K562 (cell line): ENCODE data around the gene SFXN2. TPM values are rescaled to one million over a fixed set of nuclear protein-coding genes. Genes with fewer than 3 reads are reported as not detected.

ENCODE experiments used
- HDAC1 ChIP-seq, 2 experiments: fragments of 450-650 bp; IDR thresholded peaks; 2 replicates each; pipeline ENCODE4 v1.6.1; 2016 to 2017; ENCODE audit warnings: inconsistent platforms in 1 of 2, mild to moderate bottlenecking in 1 of 2, moderate library complexity in 1 of 2
- NFYB ChIP-seq: IDR thresholded peaks from 2 replicates; pipeline ENCODE4 v1.6.1; 2011; ENCODE audit warnings: mild to moderate bottlenecking, moderate library complexity; ENCODE audit not compliant: insufficient read length; ENCODE audit errors: extremely low read depth
- PHF8 ChIP-seq: fragments of 200-600 bp; sonication (generic); IDR thresholded peaks from 2 replicates; pipeline ENCODE4 v1.6.1; 2012; ENCODE audit warnings: mixed run types, mild to moderate bottlenecking, inconsistent platforms, low read length, moderate library complexity, borderline replicate concordance
- TCF7 ChIP-seq: sonication (generic); IDR thresholded peaks from 2 replicates; pipeline ENCODE4 v1.6.1; 2016; ENCODE audit warnings: antibody characterized with exemption, borderline replicate concordance
- ZBTB7A ChIP-seq: IDR thresholded peaks from 2 replicates; pipeline ENCODE4 v1.6.1; 2011; ENCODE audit warnings: low read depth, mild to moderate bottlenecking, low read length, moderate library complexity, borderline replicate concordance; ENCODE audit not compliant: control insufficient read depth
- ZNF592 ChIP-seq: fragments of 450-650 bp; IDR thresholded peaks from 2 replicates; pipeline ENCODE4 v1.6.1; 2017; ENCODE audit warnings: antibody characterized with exemption, mild to moderate bottlenecking
- polyA plus RNA-seq, 8 experiments: library from polyadenylated mRNA; depleted of rRNA in 4 of 8; stranded (reverse) in 5 of 8; unstranded in 3 of 8; fragments of >200 nt; fragmentation: Nextera tagmentation in 2 of 8; fragmentation: Illumina TruSeq in 1 of 8; extraction: Ambion mirVana in 2 of 8; extraction: Trizol in 1 of 8; gene quantifications; 2 replicates each; pipeline versions ENCODE4 v1.2.1 to v1.2.3, GENCODE V29; 2011 to 2014; ENCODE audit warnings: inconsistent platforms in 1 of 8, missing spikeins in 1 of 8
- total RNA-seq, 7 experiments: library from RNA; depleted of rRNA in 6 of 7; stranded (reverse); fragments of >200 nt in 6 of 7; fragmentation: Illumina TruSeq in 2 of 7; extraction: Trizol in 2 of 7; gene quantifications; 2 replicates each; pipeline versions ENCODE4 v1.2.1 to v1.2.3, GENCODE V29; 2011 to 2021; ENCODE audit warnings: low replicate concordance in 1 of 7

Gene SFXN2
- total and polyA plus RNA-seq, 9 of the 15 experiments (the other 6 are each of a cell fraction or from before 2014, with no cell fraction given): 7.3 to 23.8 (median 15.7) TPM

- TF ChIP-seq ZNF592: no peak
- TF ChIP-seq TCF7: 0 out of 2 replicates have a peak, but pooled peaks have one; percentile 26
- peak; percentile 26 for TF ChIP-seq NFYB
- TF ChIP-seq PHF8: peak; percentile 54; the same call in 1 of the 2 replicates
- TF ChIP-seq ZBTB7A: peak; percentile 18; the same call in 1 of the 2 replicates
- peak in 1 of 2 experiments; percentile 40; a peak in 1 of 4 replicates for TF ChIP-seq HDAC1 (IDR thresholded peaks at IDR 0.05)
- TF ChIP-seq, all 486 proteins: peak for 58
Observed at GRCh38 chr10:102713814-102714620, 419 bp upstream of the SFXN2 start, which contains the start of gene ARL3 (continued).
